ENCODE data around the gene DAG1. TPM values are rescaled to one million over a fixed set of nuclear protein-coding genes. Genes with fewer than 3 reads are reported as not detected.

Gene DAG1
- total RNA-seq, 1 experiment from 2014 or later = 87.4 TPM

DNA sequence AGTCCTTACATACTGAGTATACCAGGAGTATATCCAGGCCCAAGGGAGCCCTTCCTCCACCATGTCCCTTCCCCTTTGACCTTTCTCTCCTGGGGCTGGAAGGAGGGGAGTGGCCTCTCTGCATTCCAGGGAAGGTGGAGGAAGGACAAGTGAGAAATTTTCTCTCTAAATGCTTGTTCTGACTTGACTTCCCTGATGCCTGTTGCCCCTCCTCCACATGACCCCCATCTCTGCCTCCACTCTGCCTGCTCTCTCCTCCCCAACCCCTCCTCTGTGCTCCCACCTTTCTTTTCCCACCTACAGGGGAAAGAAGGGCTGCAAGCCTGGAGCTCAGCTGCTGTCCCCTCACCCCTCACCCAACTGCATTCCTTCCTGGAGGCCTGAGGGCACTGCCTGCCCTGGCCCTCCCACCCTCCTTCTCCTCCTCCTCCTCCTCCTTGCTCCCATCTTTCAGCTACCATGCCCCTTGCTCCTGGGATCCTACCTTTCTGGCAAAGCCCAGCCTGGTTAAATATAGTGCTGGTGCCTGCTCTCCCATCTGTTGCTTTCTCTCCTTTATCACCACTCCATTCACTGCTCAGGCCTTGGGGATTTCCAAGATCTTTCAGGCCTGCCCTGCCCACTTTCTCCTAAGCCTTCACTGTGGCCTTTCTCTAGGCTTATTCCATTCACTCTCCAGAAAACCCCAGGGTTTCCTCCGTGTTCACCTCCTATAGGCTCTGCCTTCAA is 8.5 kb upstream of the DAG1 start:
- Histone ChIP-seq H3K4me3 (ENCODE audit: insufficient read depth, low read depth, low read length) (no peak overlapping the region), H3K27me3 (ENCODE audit: control insufficient read depth, insufficient read depth, low read length) (no peaks in the 10 kb centered on the region), H3K36me3 (replicated peaks; ENCODE audit: control insufficient read depth, insufficient read depth, low read length) (no peaks in the 10 kb centered on the region)
- peak; percentile 72 for DNase-seq

DNA sequence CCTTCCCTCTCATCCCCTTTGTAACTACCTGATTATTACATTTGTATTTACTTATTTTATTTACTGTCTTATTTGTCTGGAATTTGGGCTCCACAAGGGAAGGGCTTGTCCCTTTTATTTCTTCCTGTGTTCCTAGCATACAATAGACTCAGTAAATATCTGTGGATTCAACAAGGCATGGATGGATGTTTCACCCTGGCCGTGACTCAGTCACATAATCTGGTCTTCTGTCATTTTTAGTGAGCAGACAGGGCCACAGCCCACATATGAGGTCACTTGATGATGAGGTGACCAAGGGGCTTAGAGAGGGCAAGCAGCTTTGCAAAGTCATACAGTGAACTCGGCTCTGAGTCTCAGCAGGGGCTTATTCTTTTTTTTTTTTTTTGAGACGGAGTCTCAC is 7.8 kb upstream of the DAG1 start:
- no peaks in the 10 kb centered on the region for H3K36me3 ChIP-seq (replicated peaks; ENCODE audit: control insufficient read depth, insufficient read depth, low read length)
- H3K27me3 ChIP-seq (ENCODE audit: control insufficient read depth, insufficient read depth, low read length) = no peaks in the 10 kb centered on the region
- DNase-seq = peak; percentile 28
- no peak overlapping the region for H3K4me3 ChIP-seq (ENCODE audit: insufficient read depth, low read depth, low read length)

DNA sequence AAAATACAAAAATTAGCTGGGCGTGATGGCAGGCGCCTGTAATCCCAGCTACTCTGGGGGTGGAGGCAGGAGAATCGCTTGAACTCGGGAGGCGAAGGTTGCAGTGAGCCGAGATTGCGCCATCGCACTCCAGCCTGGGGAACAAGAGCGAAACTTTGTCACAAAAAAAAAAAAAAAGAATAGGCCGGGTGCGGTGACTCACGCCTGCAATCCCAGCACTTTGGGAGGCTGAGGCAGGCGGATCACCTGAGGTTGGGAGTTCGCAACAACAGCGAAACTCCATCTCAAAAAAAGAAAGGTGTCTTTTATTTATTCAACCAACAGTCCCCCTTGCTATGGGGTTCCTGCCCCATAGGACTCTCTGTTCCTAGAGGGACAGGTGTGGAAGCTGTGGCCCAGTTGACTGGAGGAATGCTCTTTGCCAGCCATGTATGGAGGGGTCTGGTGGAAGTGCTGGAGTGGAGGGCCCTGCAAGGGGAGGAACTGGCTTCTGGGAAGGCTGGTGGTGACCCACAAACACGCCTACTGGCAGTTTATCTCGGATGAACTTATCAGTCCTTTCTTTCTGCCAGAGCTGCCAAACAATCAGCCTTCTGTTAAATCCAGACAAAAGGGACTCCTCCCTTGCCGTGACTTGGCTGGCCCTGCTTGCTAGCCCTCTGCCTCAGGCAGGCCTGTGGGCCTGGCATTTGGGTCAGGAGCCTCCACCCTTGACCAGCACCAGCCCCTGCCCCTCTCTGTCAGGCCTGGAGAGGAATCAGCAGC is 4.6 kb upstream of the DAG1 start:
- Histone ChIP-seq H3K4me3 (ENCODE audit: insufficient read depth, low read depth, low read length) (no peak overlapping the region), H3K27me3 (ENCODE audit: control insufficient read depth, insufficient read depth, low read length) (no peaks in the 10 kb centered on the region), H3K36me3 (replicated peaks; ENCODE audit: control insufficient read depth, insufficient read depth, low read length) (no peaks in the 10 kb centered on the region)
- DNase-seq = peak; percentile 35

DNA sequence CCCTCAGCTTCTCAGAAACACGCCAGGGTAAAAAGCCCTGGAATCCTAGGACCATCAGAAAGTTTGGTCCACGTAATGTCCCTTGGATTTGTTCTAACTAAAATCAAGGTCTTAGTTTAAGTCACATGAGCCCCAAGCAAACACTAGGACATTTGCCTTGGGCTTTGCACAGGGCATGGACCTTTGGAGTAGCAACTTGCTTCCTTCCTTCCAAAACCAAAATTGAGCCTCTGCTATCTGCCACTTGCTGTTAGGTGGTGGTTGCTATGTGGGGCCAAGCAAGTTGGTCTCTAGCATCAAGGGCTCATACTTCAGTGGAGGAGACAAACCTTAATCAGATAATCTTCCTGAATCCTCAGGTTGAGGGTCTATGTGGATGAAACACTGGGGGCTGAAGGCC is 4.0 kb upstream of the DAG1 start:
- Histone ChIP-seq H3K36me3 (replicated peaks; ENCODE audit: control insufficient read depth, insufficient read depth, low read length) (no peaks in the 10 kb centered on the region), H3K4me3 (ENCODE audit: insufficient read depth, low read depth, low read length) (no peak overlapping the region), H3K27me3 (ENCODE audit: control insufficient read depth, insufficient read depth, low read length) (no peaks in the 10 kb centered on the region)
- DNase-seq = peak; percentile 14

DNA sequence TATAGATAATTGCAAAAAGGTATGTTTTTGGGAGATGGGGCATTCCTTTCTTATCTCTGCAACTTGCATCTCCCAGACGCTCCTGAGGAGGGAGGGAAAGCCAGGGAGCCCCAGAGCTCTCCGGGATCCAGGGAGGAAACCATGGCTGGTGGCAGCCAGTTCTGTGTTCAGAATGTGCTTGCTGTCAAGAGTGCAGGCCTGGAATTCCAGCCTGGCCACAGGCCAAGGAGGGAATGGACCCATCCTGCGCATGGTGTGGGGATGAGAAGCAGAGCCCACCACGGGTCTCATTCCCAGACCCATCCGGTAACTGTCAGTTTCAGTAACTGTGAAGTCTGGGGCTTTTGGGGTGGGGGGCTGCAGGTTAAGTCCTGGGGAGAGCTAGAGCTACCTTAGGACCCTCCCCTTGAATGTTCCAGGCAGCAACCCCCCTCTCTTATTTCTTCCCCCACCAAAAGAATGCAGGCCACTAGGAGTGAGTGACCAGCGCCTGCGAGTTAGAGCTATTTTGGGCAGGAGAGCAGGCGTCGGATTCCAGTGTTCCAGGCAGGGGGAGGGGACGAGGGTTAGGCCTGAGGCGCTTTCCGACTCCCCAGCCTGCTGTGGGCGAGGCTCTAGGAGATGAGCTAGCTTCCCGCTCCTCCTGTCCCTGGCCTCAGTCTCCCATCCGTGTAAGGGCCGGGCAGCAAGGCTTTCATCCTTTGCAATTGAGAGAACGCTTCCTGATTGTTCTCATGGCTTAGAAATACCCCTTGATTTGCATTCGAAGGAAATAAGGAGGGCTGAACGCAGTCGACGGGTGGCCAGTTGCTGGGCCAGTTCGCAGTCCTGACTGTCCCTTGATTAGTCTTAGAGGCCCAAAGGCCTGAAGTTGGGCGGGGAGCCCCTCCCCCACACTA is 781 bp upstream of the DAG1 start:
- Histone ChIP-seq H3K27me3 (ENCODE audit: control insufficient read depth, insufficient read depth, low read length) (no peaks in the 10 kb centered on the region), H3K36me3 (replicated peaks; ENCODE audit: control insufficient read depth, insufficient read depth, low read length) (peaks cover 1% of the 10 kb centered on the region; the same call in 1 of the 2 replicates), H3K4me3 (ENCODE audit: insufficient read depth, low read depth, low read length) (peak overlapping the region; percentile 58)
- peak; percentile 80 for DNase-seq

DNA sequence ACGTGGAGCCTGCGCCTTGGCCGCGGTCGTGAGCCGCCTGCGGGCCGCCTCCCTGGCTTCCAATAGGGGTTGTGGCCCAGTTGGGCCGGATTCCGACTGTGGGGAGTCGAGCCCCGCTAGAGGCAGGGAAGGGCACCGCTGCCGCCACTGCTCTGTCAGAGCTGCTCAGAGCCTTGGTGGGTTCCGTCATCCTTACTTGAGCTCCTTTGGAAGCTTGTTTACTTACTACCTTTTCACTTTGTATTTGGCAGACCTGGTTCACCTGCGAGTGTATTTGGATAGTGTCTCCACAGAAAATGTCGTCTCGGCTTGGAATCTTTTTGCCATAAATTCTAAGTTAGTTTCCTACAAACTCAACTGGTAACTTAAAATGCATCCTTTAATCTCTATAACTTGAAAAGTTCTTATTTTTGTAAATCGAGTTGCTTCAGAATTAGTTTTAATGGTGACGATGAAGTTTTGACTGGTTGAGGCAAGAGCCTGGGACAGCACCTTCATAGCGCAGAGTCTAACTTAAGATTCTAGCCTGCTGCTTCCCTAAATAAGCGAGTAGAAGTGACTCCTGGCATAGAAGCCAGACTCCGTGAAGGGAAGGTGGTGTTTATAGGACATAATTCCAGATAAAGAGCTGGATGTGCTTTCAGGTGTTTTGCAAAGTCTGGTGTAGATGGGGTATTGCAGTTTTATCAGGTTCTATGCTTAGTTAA is 800 bp downstream of the DAG1 start:
- no peak for DNase-seq

DNA sequence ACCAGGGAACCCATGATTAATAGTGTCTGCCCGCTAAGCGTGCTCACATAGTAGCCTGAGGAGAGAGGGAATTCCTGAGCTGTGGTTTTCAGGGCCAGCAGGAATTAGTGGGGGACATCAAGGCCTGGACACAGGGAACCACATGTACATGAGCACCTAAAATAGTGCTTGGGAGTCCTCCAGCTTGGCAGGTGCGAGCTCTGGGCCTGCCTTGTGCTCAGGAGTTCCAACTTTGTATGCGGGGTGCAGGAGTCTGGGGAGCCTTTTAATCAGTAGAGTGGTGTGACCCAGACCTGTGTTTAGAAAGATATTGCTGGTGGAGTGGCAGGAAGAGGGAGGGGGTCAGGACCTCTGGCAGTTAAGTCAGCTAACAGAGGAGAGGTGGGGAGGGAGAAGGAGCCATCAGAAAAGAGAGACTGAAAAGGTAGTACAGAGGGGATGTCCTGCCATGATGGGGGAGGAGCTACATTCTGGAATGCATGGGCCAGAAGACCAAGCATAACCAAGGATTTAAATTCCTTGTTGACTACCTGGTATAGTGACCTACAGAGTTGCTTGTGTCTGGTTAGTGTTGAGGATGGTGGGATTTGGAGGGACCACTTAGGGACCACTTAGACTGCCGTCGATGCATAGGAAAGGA is 1.9 kb downstream of the DAG1 start:
- no peak overlapping the region for H3K4me3 ChIP-seq (ENCODE audit: insufficient read depth, low read depth, low read length)
- no peaks in the 10 kb centered on the region for H3K27me3 ChIP-seq (ENCODE audit: control insufficient read depth, insufficient read depth, low read length)
- DNase-seq = no peak
- peaks cover 1% of the 10 kb centered on the region; the same call in 1 of the 2 replicates for H3K36me3 ChIP-seq (replicated peaks; ENCODE audit: control insufficient read depth, insufficient read depth, low read length)

More for the DNA sequence above, 800 bp downstream of the DAG1 start:
- Histone ChIP-seq H3K4me3 (ENCODE audit: insufficient read depth, low read depth, low read length) (peak overlapping the region; percentile 86), H3K27me3 (ENCODE audit: control insufficient read depth, insufficient read depth, low read length) (no peaks in the 10 kb centered on the region), H3K36me3 (replicated peaks; ENCODE audit: control insufficient read depth, insufficient read depth, low read length) (peaks cover 1% of the 10 kb centered on the region; the same call in 1 of the 2 replicates)

DNA sequence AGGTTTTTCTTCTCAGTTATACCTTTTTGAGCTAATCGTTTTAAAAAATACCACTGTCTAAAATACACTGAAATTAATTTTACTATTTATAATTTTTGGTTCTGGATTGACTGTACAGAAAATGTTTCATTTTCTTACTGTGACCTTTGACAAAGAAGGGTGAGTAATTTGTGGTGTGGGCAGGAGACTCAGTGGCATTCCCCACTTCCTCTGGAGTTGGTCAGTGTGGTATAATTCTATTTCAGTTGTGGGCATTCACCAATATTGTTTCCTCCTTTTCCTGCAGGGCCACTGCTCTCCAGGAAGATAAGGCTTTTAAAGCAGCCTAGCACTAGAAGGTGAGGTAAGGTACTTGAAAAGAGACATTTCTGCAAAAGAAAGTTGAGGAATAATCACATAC is 6.5 kb downstream of the DAG1 start:
- H3K36me3 ChIP-seq (replicated peaks; ENCODE audit: control insufficient read depth, insufficient read depth, low read length) = peaks cover 3% of the 10 kb centered on the region
- no peak for DNase-seq
- no peak overlapping the region for H3K4me3 ChIP-seq (ENCODE audit: insufficient read depth, low read depth, low read length)
- no peaks in the 10 kb centered on the region for H3K27me3 ChIP-seq (ENCODE audit: control insufficient read depth, insufficient read depth, low read length)

DNA sequence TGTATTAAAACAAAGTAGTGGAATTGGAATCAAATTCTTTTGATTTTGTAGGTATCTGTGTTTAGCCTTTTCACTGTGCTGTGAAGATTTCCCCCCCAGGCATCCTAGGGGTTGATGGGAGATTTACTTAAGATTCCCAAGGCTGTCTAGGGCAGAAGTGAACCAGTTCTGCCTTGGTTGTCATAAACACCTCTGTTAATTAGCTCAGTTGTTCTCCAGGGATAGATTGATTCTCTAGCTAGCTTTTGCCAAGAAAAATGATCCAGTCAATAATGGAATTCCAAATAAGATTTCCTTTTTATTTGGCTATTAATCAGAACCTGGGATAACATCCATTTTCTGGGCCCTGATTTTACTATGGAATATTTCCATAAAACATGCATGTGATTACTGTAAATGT is 12.7 kb downstream of the DAG1 start:
- Histone ChIP-seq H3K27me3 (ENCODE audit: control insufficient read depth, insufficient read depth, low read length) (no peaks in the 10 kb centered on the region), H3K4me3 (ENCODE audit: insufficient read depth, low read depth, low read length) (no peak overlapping the region), H3K36me3 (replicated peaks; ENCODE audit: control insufficient read depth, insufficient read depth, low read length) (peaks cover 2% of the 10 kb centered on the region)
- no peak for DNase-seq

DNA sequence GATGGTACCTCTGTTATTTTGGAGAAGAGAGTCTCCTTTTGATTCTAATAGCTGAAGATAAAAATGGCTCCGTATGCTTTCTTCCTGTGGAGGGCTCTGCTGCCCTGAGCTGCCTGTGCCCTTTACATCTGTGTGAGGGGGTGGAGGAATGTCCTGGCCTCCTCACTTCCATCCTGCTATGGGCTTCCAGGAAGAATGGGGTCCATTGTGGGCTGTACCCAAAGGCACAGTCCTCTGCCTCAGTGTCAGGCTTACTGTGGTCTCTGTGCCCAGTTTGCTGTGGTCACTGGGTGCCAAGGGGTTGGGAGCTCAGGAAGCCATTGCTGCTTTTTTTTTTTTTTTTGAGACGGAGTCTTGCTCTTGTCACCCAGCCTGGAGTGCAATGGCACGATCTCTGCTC is 14.4 kb downstream of the DAG1 start:
- Histone ChIP-seq H3K4me3 (ENCODE audit: insufficient read depth, low read depth, low read length) (no peak overlapping the region), H3K36me3 (replicated peaks; ENCODE audit: control insufficient read depth, insufficient read depth, low read length) (no peaks in the 10 kb centered on the region; the same call in 1 of the 2 replicates), H3K27me3 (ENCODE audit: control insufficient read depth, insufficient read depth, low read length) (no peaks in the 10 kb centered on the region)
- DNase-seq = no peak

DNA sequence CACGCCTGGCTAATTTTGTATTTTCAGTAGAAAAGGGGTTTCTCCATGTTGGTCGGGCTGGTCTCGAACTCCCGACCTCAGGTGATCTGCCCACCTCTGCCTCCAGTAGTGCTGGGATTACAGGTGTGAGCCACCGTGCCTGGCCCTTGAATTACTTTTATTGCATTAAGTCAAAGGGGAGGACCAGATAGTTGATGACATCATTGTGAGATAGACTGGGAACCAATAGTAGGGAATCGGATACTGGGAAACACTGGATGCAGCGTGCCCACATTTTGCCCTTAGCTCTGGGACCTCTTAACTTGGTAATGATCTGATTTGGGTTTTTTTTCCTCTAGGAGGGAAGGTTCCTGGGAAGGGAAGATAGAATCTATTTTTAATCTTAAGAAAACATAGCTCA is 19.2 kb downstream of the DAG1 start:
- DNase-seq = no peak
- Histone ChIP-seq H3K4me3 (ENCODE audit: insufficient read depth, low read depth, low read length) (no peak overlapping the region), H3K27me3 (ENCODE audit: control insufficient read depth, insufficient read depth, low read length) (no peaks in the 10 kb centered on the region), H3K36me3 (replicated peaks; ENCODE audit: control insufficient read depth, insufficient read depth, low read length) (peaks cover 2% of the 10 kb centered on the region)

DNA sequence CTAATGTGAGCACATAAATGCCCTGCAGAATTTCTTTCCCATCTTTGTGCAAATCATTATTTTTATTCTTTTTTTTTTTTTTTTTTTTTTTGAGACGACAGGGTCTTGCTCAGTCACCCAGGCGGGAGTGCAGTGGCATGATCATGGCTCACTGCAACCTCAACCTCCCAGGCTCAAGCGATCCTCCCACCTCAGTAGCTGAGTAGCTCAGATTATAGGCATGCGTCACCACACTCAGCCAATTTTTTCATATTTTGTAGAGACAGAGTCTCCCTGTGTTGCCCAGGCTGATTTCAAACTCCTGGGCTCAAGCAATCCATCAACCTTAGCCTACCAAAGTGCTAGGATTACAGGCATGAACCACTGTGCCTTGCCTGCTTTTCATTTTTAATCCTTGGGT is 22.9 kb downstream of the DAG1 start:
- H3K36me3 ChIP-seq (replicated peaks; ENCODE audit: control insufficient read depth, insufficient read depth, low read length) = peaks cover 2% of the 10 kb centered on the region
- DNase-seq = no peak
- H3K27me3 ChIP-seq (ENCODE audit: control insufficient read depth, insufficient read depth, low read length) = no peaks in the 10 kb centered on the region
- no peak overlapping the region for H3K4me3 ChIP-seq (ENCODE audit: insufficient read depth, low read depth, low read length)

DNA sequence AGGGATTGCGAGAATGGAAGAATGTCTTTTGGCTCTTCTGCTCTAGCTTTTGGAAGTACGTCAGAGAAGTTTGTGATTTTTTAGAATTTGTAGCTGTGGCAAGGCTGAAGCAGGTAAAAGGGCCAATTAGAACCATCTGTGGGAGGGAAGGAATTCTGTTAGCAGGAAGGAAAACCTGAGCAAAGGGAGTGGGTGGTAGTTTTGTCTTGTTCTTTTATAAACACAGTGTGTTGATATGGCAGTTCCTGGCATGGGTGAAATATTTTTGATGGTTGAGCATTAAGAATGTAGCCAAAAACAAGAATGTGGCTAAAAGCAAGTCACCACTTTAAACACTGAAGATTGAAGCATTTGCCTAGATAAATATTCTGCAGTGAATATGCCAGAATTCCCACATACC is 23.8 kb downstream of the DAG1 start:
- DNase-seq = no peak
- peaks cover 2% of the 10 kb centered on the region for H3K36me3 ChIP-seq (replicated peaks; ENCODE audit: control insufficient read depth, insufficient read depth, low read length)
- H3K27me3 ChIP-seq (ENCODE audit: control insufficient read depth, insufficient read depth, low read length) = no peaks in the 10 kb centered on the region
- H3K4me3 ChIP-seq (ENCODE audit: insufficient read depth, low read depth, low read length) = no peak overlapping the region

DNA sequence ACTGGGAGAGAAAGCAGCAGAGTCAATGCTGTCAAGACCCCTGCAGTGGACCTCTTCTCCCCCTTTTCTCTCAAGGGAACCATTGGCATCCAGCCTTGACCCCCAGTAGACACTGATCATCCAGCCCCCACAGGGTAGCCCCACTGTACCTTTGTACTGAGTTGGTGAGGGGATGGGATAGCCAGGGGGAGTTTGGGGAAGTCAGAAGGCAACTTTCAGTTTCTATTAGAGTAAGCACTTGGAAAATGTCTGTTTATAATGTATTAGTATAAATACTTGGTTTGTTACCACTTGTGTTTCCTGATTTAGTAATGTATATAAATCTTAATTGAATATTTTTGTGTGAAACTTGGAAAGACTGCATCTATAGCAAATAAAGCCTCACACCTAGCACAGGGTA is 25.0 kb downstream of the DAG1 start:
- no peaks in the 10 kb centered on the region for H3K27me3 ChIP-seq (ENCODE audit: control insufficient read depth, insufficient read depth, low read length)
- H3K4me3 ChIP-seq (ENCODE audit: insufficient read depth, low read depth, low read length) = no peak overlapping the region
- H3K36me3 ChIP-seq (replicated peaks; ENCODE audit: control insufficient read depth, insufficient read depth, low read length) = peaks cover 2% of the 10 kb centered on the region
- DNase-seq = no peak
